ENCODE measurements around the gene FERMT2. TPM values are rescaled to one million over a fixed set of nuclear protein-coding genes. Genes with fewer than 3 reads are reported as not detected.

FERMT2 gene
- total and polyA plus RNA-seq, 2 experiments from 2014 or later = 108 to 148 TPM

- no peaks in the 10 kb centered on the region for H4K20me1 ChIP-seq (replicated peaks; ENCODE audit: insufficient read depth)
- no peaks in the 10 kb centered on the region for H3K79me2 ChIP-seq (replicated peaks; ENCODE audit: insufficient read depth)
- Mint-ChIP-seq H3K4me1 (peaks cover 62% of the 10 kb centered on the region), H3K4me3 (peak overlapping the region; percentile 19; the same call in 2 of the 3 replicates), H3K36me3 (ENCODE audit: low read depth) (peaks cover 57% of the 10 kb centered on the region), H3K27ac (peak overlapping the region; percentile 73), H3K27me3 (ENCODE audit: insufficient read depth, low read depth, poor library complexity) (no peaks in the 10 kb centered on the region), H3K9me3 (no peaks in the 10 kb centered on the region)
- H3K36me3 ChIP-seq (ENCODE audit: insufficient read depth) = 0 out of 2 replicates have a peak, but pooled peaks cover 9% of the 10 kb centered on the region
- peak overlapping the region; percentile 72 for H3K27ac ChIP-seq (ENCODE audit: low read depth)
- H3K4me1 ChIP-seq (ENCODE audit: insufficient read depth) = peaks cover 61% of the 10 kb centered on the region
- TF ChIP-seq EZH2 (IDR thresholded peaks at IDR 0.05; ENCODE audit: low read depth, unreplicated experiment) (no peak), JUNB (IDR thresholded peaks at IDR 0.05; ENCODE audit: unreplicated experiment) (no peak), POLR2AphosphoS5 (IDR thresholded peaks at IDR 0.05; ENCODE audit: low read depth) (no peak), NANOG (IDR thresholded peaks at IDR 0.05; ENCODE audit: borderline replicate concordance) (no peak), CREB1 (CRISPR knock-in tag; IDR thresholded peaks at IDR 0.05; ENCODE audit: low read depth) (no peak), REST (IDR thresholded peaks at IDR 0.05; ENCODE audit: unreplicated experiment) (no peak), STAT1 (IDR thresholded peaks at IDR 0.05; ENCODE audit: unreplicated experiment) (no peak), EZH2phosphoT487 (IDR thresholded peaks at IDR 0.05; ENCODE audit: unreplicated experiment) (no peak), ZNF331 (CRISPR knock-in tag; IDR thresholded peaks at IDR 0.05; ENCODE audit: low read depth) (no peak), CTCF (conservative IDR thresholded peaks at IDR 0.05; ENCODE audit: low read depth in 2 of 2) (no peak), ETS1 (IDR thresholded peaks at IDR 0.05) (no peak), ZNF114 (CRISPR knock-in tag; IDR thresholded peaks at IDR 0.05) (no peak)
- TF ChIP-seq, protein P1, sequence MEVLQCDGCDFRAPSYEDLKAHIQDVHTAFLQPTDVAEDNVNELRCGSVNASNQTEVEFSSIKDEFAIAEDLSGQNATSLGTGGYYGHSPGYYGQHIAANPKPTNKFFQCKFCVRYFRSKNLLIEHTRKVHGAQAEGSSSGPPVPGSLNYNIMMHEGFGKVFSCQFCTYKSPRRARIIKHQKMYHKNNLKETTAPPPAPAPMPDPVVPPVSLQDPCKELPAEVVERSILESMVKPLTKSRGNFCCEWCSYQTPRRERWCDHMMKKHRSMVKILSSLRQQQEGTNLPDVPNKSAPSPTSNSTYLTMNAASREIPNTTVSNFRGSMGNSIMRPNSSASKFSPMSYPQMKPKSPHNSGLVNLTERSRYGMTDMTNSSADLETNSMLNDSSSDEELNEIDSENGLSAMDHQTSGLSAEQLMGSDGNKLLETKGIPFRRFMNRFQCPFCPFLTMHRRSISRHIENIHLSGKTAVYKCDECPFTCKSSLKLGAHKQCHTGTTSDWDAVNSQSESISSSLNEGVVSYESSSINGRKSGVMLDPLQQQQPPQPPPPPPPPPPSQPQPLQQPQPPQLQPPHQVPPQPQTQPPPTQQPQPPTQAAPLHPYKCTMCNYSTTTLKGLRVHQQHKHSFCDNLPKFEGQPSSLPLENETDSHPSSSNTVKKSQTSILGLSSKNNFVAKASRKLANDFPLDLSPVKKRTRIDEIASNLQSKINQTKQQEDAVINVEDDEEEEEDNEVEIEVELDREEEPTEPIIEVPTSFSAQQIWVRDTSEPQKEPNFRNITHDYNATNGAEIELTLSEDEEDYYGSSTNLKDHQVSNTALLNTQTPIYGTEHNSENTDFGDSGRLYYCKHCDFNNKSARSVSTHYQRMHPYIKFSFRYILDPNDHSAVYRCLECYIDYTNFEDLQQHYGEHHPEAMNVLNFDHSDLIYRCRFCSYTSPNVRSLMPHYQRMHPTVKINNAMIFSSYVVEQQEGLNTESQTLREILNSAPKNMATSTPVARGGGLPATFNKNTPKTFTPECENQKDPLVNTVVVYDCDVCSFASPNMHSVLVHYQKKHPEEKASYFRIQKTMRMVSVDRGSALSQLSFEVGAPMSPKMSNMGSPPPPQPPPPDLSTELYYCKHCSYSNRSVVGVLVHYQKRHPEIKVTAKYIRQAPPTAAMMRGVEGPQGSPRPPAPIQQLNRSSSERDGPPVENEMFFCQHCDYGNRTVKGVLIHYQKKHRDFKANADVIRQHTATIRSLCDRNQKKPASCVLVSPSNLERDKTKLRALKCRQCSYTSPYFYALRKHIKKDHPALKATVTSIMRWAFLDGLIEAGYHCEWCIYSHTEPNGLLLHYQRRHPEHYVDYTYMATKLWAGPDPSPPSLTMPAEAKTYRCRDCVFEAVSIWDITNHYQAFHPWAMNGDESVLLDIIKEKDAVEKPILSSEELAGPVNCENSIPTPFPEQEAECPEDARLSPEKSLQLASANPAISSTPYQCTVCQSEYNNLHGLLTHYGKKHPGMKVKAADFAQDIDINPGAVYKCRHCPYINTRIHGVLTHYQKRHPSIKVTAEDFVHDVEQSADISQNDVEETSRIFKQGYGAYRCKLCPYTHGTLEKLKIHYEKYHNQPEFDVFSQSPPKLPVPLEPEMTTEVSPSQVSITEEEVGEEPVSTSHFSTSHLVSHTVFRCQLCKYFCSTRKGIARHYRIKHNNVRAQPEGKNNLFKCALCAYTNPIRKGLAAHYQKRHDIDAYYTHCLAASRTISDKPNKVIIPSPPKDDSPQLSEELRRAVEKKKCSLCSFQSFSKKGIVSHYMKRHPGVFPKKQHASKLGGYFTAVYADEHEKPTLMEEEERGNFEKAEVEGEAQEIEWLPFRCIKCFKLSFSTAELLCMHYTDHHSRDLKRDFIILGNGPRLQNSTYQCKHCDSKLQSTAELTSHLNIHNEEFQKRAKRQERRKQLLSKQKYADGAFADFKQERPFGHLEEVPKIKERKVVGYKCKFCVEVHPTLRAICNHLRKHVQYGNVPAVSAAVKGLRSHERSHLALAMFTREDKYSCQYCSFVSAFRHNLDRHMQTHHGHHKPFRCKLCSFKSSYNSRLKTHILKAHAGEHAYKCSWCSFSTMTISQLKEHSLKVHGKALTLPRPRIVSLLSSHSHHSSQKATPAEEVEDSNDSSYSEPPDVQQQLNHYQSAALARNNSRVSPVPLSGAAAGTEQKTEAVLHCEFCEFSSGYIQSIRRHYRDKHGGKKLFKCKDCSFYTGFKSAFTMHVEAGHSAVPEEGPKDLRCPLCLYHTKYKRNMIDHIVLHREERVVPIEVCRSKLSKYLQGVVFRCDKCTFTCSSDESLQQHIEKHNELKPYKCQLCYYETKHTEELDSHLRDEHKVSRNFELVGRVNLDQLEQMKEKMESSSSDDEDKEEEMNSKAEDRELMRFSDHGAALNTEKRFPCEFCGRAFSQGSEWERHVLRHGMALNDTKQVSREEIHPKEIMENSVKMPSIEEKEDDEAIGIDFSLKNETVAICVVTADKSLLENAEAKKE (CRISPR knock-in tag; IDR thresholded peaks at IDR 0.05) = no peak
- H3K9me2 ChIP-seq (ENCODE audit: insufficient read depth) = no peaks in the 10 kb centered on the region
- no peaks in the 10 kb centered on the region for H3K27me3 ChIP-seq (ENCODE audit: insufficient read depth)
- ATAC-seq (no peak), DNase-seq (ENCODE audit: low spot score) (no peak)
- H3K4me2 ChIP-seq = peak overlapping the region; percentile 50
- no peaks in the 10 kb centered on the region for H3F3A ChIP-seq (replicated peaks; ENCODE audit: low read depth)
- H3K4me3 ChIP-seq = no peak overlapping the region
- no peak overlapping the region for H2AFZ ChIP-seq
Observed at GRCh38 chr14:52876806-52877205, 74.0 kb downstream of the FERMT2 start.

Data from GM23338 (cell line).